Measurements from ENCODE around the gene FYN. TPM values are rescaled to one million over a fixed set of nuclear protein-coding genes. Genes with fewer than 3 reads are reported as not detected.

The FYN gene
- total and polyA plus RNA-seq, 10 of the 15 experiments (the other 5 are each of a cell fraction or from before 2014, with no cell fraction given): 51.4 to 247 (median 138) TPM

DNA sequence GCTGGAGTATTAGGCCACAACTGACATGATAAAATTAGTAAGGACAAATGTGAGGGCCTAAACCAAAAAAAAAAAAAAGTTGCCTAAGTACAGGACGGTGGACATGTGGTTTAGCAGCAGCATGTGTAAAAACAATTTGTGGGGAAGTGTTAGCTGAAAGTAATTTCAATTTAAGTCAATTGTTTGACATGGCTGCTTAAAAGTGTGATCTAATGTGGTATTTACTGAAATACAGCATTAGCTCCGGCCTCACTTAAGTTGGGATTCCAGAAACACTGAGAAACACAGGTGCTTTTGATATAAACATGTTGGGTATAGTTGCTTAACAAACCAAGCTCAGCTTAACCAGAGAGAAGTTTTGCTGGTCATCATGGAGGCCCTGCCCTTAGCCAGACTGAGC is 119.7 kb downstream of the FYN start (continued):
- TF ChIP-seq CHD1 (IDR thresholded peaks at IDR 0.05; ENCODE audit: low read depth, low read length) (no peak), EZH2 (IDR thresholded peaks at IDR 0.05; ENCODE audit: borderline replicate concordance, control insufficient read depth, low read depth, low read length) (no peak), NR2F1 (conservative IDR thresholded peaks at IDR 0.05) (no peak), BHLHE40 (IDR thresholded peaks at IDR 0.05; ENCODE audit: borderline replicate concordance in 1 of 2, low read depth in 2 of 2, low read length in 1 of 2) (peak; percentile 38 to 58; a peak in 2 of 4 replicates), HDAC6 (IDR thresholded peaks at IDR 0.05; ENCODE audit: unreplicated experiment) (no peak), CHD2 (IDR thresholded peaks at IDR 0.05; ENCODE audit: borderline replicate concordance, low read depth, low read length) (no peak)
- TF ChIP-seq, protein P1, sequence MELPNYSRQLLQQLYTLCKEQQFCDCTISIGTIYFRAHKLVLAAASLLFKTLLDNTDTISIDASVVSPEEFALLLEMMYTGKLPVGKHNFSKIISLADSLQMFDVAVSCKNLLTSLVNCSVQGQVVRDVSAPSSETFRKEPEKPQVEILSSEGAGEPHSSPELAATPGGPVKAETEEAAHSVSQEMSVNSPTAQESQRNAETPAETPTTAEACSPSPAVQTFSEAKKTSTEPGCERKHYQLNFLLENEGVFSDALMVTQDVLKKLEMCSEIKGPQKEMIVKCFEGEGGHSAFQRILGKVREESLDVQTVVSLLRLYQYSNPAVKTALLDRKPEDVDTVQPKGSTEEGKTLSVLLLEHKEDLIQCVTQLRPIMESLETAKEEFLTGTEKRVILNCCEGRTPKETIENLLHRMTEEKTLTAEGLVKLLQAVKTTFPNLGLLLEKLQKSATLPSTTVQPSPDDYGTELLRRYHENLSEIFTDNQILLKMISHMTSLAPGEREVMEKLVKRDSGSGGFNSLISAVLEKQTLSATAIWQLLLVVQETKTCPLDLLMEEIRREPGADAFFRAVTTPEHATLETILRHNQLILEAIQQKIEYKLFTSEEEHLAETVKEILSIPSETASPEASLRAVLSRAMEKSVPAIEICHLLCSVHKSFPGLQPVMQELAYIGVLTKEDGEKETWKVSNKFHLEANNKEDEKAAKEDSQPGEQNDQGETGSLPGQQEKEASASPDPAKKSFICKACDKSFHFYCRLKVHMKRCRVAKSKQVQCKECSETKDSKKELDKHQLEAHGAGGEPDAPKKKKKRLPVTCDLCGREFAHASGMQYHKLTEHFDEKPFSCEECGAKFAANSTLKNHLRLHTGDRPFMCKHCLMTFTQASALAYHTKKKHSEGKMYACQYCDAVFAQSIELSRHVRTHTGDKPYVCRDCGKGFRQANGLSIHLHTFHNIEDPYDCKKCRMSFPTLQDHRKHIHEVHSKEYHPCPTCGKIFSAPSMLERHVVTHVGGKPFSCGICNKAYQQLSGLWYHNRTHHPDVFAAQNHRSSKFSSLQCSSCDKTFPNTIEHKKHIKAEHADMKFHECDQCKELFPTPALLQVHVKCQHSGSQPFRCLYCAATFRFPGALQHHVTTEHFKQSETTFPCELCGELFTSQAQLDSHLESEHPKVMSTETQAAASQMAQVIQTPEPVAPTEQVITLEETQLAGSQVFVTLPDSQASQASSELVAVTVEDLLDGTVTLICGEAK (IDR thresholded peaks at IDR 0.05; ENCODE audit: borderline replicate concordance): no peak
- TF ChIP-seq, protein P2, sequence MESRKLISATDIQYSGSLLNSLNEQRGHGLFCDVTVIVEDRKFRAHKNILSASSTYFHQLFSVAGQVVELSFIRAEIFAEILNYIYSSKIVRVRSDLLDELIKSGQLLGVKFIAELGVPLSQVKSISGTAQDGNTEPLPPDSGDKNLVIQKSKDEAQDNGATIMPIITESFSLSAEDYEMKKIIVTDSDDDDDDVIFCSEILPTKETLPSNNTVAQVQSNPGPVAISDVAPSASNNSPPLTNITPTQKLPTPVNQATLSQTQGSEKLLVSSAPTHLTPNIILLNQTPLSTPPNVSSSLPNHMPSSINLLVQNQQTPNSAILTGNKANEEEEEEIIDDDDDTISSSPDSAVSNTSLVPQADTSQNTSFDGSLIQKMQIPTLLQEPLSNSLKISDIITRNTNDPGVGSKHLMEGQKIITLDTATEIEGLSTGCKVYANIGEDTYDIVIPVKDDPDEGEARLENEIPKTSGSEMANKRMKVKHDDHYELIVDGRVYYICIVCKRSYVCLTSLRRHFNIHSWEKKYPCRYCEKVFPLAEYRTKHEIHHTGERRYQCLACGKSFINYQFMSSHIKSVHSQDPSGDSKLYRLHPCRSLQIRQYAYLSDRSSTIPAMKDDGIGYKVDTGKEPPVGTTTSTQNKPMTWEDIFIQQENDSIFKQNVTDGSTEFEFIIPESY (IDR thresholded peaks at IDR 0.05): peak; percentile 53; the same call in 1 of the 2 replicates
- TF ChIP-seq, protein P3, sequence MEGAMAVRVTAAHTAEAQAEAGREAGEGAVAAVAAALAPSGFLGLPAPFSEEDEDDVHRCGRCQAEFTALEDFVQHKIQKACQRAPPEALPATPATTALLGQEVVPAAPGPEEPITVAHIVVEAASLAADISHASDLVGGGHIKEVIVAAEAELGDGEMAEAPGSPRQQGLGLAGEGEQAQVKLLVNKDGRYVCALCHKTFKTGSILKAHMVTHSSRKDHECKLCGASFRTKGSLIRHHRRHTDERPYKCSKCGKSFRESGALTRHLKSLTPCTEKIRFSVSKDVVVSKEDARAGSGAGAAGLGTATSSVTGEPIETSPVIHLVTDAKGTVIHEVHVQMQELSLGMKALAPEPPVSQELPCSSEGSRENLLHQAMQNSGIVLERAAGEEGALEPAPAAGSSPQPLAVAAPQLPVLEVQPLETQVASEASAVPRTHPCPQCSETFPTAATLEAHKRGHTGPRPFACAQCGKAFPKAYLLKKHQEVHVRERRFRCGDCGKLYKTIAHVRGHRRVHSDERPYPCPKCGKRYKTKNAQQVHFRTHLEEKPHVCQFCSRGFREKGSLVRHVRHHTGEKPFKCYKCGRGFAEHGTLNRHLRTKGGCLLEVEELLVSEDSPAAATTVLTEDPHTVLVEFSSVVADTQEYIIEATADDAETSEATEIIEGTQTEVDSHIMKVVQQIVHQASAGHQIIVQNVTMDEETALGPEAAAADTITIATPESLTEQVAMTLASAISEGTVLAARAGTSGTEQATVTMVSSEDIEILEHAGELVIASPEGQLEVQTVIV (IDR thresholded peaks at IDR 0.05; ENCODE audit: borderline replicate concordance, partially characterized antibody): no peak
- TF ChIP-seq, protein P4, sequence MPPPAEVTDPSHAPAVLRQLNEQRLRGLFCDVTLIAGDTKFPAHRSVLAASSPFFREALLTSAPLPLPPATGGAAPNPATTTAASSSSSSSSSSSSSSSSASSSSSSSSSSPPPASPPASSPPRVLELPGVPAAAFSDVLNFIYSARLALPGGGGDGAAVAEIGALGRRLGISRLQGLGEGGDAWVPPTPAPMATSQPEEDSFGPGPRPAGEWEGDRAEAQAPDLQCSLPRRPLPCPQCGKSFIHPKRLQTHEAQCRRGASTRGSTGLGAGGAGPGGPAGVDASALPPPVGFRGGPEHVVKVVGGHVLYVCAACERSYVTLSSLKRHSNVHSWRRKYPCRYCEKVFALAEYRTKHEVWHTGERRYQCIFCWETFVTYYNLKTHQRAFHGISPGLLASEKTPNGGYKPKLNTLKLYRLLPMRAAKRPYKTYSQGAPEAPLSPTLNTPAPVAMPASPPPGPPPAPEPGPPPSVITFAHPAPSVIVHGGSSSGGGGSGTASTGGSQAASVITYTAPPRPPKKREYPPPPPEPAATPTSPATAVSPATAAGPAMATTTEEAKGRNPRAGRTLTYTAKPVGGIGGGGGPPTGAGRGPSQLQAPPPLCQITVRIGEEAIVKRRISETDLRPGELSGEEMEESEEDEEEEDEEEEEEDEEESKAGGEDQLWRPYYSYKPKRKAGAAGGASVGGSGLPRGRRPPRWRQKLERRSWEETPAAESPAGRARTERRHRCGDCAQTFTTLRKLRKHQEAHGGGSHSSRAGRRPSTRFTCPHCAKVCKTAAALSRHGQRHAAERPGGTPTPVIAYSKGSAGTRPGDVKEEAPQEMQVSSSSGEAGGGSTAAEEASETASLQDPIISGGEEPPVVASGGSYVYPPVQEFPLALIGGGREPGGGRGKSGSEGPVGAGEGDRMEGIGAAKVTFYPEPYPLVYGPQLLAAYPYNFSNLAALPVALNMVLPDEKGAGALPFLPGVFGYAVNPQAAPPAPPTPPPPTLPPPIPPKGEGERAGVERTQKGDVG (CRISPR knock-in tag; IDR thresholded peaks at IDR 0.05): no peak
- TF ChIP-seq, protein P5, sequence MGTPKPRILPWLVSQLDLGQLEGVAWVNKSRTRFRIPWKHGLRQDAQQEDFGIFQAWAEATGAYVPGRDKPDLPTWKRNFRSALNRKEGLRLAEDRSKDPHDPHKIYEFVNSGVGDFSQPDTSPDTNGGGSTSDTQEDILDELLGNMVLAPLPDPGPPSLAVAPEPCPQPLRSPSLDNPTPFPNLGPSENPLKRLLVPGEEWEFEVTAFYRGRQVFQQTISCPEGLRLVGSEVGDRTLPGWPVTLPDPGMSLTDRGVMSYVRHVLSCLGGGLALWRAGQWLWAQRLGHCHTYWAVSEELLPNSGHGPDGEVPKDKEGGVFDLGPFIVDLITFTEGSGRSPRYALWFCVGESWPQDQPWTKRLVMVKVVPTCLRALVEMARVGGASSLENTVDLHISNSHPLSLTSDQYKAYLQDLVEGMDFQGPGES (IDR thresholded peaks at IDR 0.05): no peak
- TF ChIP-seq, protein P6, sequence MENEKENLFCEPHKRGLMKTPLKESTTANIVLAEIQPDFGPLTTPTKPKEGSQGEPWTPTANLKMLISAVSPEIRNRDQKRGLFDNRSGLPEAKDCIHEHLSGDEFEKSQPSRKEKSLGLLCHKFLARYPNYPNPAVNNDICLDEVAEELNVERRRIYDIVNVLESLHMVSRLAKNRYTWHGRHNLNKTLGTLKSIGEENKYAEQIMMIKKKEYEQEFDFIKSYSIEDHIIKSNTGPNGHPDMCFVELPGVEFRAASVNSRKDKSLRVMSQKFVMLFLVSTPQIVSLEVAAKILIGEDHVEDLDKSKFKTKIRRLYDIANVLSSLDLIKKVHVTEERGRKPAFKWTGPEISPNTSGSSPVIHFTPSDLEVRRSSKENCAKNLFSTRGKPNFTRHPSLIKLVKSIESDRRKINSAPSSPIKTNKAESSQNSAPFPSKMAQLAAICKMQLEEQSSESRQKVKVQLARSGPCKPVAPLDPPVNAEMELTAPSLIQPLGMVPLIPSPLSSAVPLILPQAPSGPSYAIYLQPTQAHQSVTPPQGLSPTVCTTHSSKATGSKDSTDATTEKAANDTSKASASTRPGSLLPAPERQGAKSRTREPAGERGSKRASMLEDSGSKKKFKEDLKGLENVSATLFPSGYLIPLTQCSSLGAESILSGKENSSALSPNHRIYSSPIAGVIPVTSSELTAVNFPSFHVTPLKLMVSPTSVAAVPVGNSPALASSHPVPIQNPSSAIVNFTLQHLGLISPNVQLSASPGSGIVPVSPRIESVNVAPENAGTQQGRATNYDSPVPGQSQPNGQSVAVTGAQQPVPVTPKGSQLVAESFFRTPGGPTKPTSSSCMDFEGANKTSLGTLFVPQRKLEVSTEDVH (IDR thresholded peaks at IDR 0.05; ENCODE audit: low read depth, partially characterized antibody): no peak
